NCI-H510A (cell line): ENCODE data around the gene CADM4.
"Not testable (repeated sequence)": the region's sequence is repeated elsewhere in the genome, so short reads cannot be mapped to it uniquely, and the experiment has no call there.

Experiments
- DNase-seq: peaks from one replicate; lab custom pipeline; 2025; lab: John Stamatoyannopoulos, UW

CADM4 gene

GRCh38 chr19:43662487-43662886 is 22.8 kb upstream of the CADM4 start:
- DNase-seq: no peak

GRCh38 chr19:43660971-43661360 is 21.3 kb upstream of the CADM4 start:
- DNase-seq: no peak

- DNase-seq: no peak
These were observed 20.8 kb upstream of the CADM4 start for GRCh38 chr19:43660301-43660970.

- no peak for DNase-seq
These were observed 18.8 kb upstream of the CADM4 start for GRCh38 chr19:43658494-43658893.

DNA sequence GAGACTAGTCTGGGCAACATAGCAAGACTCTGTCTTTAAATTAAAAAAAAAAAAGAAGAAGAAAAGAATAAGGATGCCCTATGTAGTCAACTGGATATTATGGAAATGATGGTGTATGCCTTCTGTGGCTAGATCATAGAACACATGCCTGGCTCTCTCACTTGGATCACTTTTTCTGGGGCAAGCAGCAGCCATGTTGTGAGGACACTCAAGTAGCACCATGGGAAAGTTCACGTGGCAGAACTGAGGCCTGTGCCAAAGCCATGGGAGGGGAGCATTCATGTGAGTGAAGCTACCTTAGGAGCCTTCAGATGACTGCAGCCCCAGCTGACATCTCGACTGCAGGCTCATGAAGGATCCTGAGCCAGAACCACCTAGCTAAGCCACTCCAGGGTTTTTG is 18.4 kb upstream of the CADM4 start:
- no peak for DNase-seq

GRCh38 chr19:43656436-43656835 is 16.8 kb upstream of the CADM4 start:
- no peak for DNase-seq

DNA sequence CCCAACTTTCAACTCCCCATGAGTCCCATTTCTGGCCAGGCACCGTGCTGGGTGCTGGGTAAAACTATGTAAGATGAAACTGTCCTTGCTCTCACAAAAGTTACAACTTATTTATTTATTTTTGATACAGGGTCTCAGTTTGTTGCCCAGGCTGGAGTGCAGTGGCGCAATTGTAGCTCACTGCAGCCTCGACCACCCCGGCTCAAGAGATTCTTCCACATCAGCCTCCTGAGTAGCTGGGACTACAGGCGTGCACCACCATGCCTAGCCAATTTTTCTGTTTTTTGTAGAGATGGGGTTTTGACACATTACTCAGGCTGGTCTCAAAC is 12.9 kb upstream of the CADM4 start:
- DNase-seq: no peak

DNA sequence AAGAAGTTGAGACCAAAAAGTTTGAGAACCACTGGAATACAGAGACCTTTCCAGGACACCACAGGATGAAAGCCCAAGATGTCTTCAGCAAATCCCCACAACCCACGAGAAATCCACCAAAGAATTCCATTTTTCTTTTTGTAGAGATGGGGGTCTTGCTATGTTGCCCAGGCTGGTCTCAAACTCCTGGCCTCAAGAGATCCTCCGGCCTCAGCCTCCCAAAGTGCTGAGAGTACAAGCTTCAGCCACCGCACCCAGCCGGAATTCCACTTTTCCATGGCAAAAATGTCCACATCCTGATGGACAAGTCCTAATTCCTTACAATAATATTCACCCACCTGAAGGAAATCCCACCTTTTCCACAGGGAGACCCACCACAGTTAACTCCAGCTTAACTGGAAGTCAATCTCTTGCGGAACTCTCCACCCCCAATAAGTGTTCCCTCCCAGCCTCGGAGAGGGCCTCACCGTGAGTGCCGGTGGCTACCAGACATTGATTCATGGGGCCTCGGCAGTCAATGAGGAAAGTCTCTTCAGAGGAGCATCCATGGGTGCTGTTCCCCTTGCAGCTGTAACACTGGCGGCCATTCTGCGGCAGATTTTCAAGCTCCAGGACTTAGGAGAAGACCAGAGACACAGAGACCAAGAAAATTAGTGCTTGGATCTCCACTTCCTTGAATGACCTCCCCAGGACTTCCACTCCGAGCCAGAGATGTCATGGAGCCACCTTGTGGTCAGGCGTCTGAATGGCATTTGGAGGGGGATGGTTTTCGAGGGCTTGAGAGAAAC is 12.3 kb upstream of the CADM4 start:
- DNase-seq: no peak

GRCh38 chr19:43650276-43650675 is 10.6 kb upstream of the CADM4 start:
- DNase-seq: not testable (repeated sequence)

DNA sequence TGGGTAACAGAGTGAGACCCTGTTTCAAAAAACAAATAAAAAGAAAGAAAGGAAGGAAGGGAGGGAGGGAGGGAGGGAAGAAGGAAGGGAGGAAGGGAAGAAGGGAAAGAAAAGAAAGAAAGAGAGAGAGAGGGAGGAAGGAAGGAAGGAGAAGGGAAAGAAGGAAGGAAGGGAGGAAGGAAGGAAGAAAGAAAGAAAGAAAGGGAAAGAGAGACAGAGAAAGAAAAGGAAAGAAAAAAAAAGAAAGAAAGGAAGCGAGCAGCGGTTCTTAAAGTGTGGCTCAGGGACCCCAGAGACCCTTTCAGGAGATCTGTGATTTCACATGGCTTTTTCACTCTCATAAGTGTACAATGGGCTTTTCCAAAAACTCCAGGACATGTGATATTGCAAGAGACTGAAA is 9.9 kb upstream of the CADM4 start:
- DNase-seq: no peak

DNA sequence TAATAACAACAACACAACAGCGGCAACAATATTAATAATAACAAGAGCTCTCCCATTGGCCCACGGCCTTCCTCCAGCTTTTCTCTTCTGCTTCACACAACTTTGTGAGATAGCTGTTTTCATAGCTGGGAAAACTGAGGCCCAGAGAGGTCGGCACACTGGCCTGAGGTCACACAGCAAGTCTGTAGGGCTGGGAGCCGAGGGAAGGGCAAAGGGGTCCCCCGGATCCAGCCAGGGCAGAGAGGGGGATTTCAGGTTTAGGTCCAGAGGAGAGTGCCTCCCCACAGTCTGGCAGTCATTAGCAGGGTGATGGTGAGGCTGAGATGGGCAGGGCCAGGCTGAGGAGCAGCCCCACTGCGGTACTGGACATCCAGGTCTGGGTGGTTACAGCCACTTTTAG is 9.0 kb upstream of the CADM4 start:
- DNase-seq: no peak

DNA sequence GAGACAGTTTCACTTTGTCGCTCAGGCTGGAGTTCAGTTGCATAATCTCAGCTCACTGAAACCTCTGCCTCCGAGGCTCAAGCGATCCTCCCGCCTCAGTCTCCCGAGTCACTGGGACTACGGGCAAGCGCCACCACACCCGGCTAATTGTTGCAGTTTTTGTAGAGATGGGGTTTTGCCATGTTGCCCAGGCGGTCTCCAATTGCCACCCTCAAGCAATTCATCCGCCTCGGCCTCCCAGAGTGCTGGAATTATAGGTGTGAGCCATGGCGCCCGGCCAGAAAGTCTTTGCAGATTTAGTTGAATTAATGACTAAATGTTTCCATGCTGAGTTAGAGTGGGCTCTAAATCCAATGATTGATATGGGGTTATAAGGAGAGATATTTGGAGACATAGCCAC is 4.5 kb upstream of the CADM4 start:
- no peak for DNase-seq

- no peak for DNase-seq
These were observed 3.7 kb upstream of the CADM4 start for GRCh38 chr19:43643326-43643725.

DNA sequence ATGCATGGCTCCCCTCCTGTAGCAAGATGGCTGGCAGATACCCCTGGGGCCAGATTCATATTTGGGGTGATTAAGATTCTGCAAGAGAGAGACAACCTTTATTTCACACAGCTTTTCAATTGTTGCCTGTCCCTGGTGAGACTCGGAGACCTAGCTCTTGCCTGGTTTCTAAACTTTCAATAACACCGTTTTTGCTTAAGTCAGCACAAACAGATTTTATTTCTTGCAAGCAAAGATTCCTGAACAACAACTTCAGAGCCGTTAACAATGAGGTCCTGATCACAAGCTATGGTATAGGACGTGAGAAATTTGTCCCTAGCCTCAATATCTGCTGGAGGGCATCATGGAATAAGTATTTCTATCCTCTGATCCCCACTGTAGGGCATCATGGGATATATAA is 2.9 kb upstream of the CADM4 start:
- DNase-seq: no peak

DNA sequence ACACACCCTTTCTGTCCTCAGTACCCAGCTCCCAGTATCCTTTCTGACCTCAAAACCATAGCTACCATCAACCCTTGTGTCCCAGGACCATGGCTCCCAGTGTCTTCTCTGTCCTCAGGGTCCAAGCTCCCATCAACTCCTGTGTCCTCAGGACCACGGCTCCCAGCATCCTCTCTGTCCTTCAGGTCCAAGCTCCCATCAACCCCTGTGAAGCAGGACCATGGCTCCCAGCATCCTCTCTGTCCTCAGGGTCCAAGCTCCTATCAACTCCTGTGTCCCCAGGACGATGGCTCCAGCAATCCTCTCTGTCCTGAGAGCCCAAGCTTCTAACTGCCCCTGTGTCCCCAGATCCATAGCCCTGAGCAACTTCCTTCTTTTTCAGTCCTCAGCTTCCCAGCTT is 1.7 kb upstream of the CADM4 start:
- DNase-seq: no peak

- no peak for DNase-seq
These were observed 741 bp upstream of the CADM4 start for GRCh38 chr19:43640424-43640757.

DNA sequence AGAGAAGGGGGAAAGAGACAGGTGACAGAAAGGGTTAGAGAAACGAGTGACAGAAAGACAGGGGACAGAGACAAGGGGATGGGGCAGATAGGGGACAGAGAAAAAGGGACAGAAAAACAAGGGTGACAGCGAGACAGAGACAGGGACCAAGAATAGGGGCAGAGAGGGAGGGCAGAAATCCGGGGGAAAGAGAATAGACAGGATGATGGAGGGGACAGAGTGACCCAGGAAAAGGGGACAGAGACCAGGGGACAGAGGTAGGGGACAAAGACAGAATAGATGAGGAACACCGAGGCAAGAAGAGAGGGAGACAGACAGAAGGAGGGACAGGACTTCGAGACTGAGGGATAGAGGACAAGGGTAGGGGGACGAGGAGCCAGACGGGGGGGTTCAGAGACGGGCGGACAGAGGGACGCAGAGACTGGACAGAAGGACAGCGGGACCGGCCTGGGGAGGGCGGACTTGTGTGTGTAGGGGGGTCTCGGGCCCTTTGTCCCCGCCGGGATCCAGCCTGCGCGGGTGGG is 593 bp downstream of the CADM4 start:
- DNase-seq: no peak

DNA sequence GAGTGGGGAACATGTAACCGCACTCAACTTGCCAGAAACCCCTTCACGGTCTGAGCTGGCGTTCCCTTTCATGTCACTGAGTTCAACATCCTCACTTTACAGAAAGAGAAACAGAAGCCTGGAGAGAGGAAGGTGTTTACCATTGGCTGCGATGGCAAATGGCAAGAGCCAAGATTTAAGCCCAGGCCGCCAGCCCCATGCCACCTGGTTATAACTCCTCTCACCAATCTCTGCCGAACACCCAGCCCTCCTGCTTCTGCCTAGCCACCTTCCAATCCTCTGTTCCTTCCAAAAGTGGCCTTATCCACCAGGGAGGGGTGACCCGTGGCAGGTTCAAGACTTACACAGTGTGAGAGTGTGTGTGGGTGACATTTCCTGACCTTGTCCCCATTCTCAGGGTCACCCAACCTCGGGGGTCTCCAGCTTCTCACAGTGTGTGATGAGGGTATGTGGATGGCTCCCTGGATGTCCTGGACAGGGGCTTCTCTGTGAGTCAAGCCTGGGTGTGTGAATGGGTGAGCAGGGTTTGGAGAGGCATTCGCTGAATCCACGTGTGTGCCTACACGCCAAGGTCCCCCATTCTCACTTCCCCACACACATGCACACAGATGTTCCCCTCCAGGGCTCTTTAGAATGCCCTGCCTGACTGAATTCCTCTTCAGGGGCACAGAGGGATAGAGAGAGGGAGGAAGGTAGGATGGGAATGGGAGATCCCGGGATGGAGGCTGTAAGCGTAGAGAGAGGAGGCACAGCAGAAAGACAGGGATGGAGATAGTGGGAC is 1.2 kb downstream of the CADM4 start:
- DNase-seq: no peak

DNA sequence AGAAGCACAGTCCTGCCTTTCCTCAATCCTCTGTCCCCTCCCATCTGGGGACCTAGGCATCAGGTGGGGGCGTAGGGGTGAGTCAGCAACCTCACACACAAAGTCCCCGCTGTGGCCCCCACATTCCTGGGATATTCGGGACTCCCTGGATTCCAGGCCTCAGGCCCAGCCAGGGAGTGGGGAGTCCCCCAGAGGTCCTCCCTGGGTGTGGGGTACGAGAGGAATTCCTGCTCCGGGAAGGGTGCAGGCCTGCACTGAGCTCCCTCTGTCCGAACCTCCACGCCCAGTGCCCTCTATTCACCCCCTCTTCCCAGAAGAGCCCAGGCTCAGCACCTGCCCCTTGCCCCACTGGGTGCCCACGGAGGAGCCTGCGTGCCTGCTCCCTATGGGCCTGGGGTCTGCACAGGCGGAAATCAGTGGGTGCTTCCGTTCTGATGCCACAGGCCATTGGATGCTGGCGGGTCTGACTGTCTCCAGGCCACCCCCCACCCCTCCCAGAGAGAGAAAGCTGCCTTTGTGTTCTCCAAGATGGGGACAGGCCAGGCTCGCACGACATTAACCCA is 3.4 kb downstream of the CADM4 start:
- no peak for DNase-seq

- DNase-seq: not testable (repeated sequence)
These were observed 4.1 kb downstream of the CADM4 start for GRCh38 chr19:43635561-43635940.

- no peak for DNase-seq
These were observed 4.6 kb downstream of the CADM4 start for GRCh38 chr19:43634872-43635560.

GRCh38 chr19:43634506-43634871 is 5.2 kb downstream of the CADM4 start:
- DNase-seq: no peak
